Sigmoid colon (tissue), 4 donors: ENCODE results near the gene NCAPG2.
A peak's percentile ranks its signal among the peaks of the same experiment; 100 is the strongest.

Experiments
- EP300 ChIP-seq, 4 donors: sonication (generic); formaldehyde crosslinking; IDR thresholded peaks; one replicate each; pipeline ENCODE4 v1.6.1; 2017; ENCODE audit warnings: antibody characterized with exemption in 4 of 4
- POLR2A ChIP-seq, 2 donors: fragments of 450-650 bp; IDR thresholded peaks; one replicate each; pipeline ENCODE4 v1.6.1; 2016; ENCODE audit warnings: antibody characterized with exemption in 2 of 2, mild to moderate bottlenecking in 2 of 2, moderate library complexity in 2 of 2
- POLR2AphosphoS5 ChIP-seq, 4 donors: sonication (generic); formaldehyde crosslinking; IDR thresholded peaks; one replicate each; pipeline ENCODE4 v1.6.1; 2017; ENCODE audit warnings: antibody characterized with exemption in 4 of 4
- TF ChIP-seq, protein P1 (sequence below), 4 experiments: fragments of 450-650 bp in 3 of 4; fragments of 200-600 bp in 1 of 4; IDR thresholded peaks; one replicate each; pipeline ENCODE4 v1.5.1; 2016 to 2019; ENCODE audit warnings: antibody characterized with exemption in 4 of 4, mild to moderate bottlenecking in 3 of 4, moderate library complexity in 2 of 4

DNA sequence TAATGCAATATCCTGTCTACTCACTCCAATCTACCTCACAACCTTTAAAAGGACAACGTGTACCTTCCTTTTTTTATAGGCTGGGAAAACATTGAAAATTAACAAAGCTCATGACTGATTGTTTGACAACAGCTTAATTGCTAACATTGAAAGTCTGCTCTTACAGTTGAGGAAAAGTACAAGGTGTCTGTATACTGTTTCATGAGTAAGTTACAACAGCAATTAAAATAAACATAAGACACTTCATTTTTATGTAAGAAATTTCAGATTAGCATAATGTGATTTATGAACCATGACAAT is 28.6 kb upstream of the NCAPG2 start:
- TF ChIP-seq, protein P1, sequence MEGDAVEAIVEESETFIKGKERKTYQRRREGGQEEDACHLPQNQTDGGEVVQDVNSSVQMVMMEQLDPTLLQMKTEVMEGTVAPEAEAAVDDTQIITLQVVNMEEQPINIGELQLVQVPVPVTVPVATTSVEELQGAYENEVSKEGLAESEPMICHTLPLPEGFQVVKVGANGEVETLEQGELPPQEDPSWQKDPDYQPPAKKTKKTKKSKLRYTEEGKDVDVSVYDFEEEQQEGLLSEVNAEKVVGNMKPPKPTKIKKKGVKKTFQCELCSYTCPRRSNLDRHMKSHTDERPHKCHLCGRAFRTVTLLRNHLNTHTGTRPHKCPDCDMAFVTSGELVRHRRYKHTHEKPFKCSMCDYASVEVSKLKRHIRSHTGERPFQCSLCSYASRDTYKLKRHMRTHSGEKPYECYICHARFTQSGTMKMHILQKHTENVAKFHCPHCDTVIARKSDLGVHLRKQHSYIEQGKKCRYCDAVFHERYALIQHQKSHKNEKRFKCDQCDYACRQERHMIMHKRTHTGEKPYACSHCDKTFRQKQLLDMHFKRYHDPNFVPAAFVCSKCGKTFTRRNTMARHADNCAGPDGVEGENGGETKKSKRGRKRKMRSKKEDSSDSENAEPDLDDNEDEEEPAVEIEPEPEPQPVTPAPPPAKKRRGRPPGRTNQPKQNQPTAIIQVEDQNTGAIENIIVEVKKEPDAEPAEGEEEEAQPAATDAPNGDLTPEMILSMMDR (IDR thresholded peaks at IDR 0.05): no peak
- TF ChIP-seq POLR2AphosphoS5 (IDR thresholded peaks at IDR 0.05) (peak in 2 of 4 donors; percentile 32 to 47), POLR2A (IDR thresholded peaks at IDR 0.05) (no peak), EP300 (IDR thresholded peaks at IDR 0.05) (peak in 2 of 4 donors; percentile 57 to 83)
